Endodermal cell (in vitro differentiated cells): Measurements from ENCODE around the gene LUZP4. TPM values are rescaled to one million over a fixed set of nuclear protein-coding genes. Genes with fewer than 3 reads are reported as not detected.

Experiments
- DNase-seq: peaks from one replicate; pipeline ENCODE4 v3.0.0-alpha.2; 2017
- H3K27ac ChIP-seq: 2 replicates; pipeline ENCODE4 v1.5.1; 2013; ENCODE audit warnings: mild to moderate bottlenecking, low read depth, low read length, moderate library complexity
- H3K27me3 ChIP-seq: 2 replicates; pipeline ENCODE4 v1.6.1; 2013; ENCODE audit warnings: mild to moderate bottlenecking, low read length, moderate library complexity; ENCODE audit not compliant: insufficient read depth, control insufficient read depth, poor library complexity, severe bottlenecking
- H3K36me3 ChIP-seq: 2 replicates; pipeline ENCODE4 v1.7.0; 2013; ENCODE audit warnings: mild to moderate bottlenecking, low read length, moderate library complexity; ENCODE audit not compliant: control insufficient read depth, insufficient read depth
- H3K4me1 ChIP-seq: one replicate; pipeline ENCODE4 v1.7.0; 2013; ENCODE audit warnings: low read length; ENCODE audit not compliant: control insufficient read depth, insufficient read depth
- H3K4me3 ChIP-seq: 2 replicates; pipeline ENCODE4 v1.5.1; 2013; ENCODE audit warnings: mild to moderate bottlenecking, low read length, moderate library complexity
- H3K9ac ChIP-seq: 2 replicates; pipeline ENCODE4 v1.6.1; 2013; ENCODE audit warnings: mild to moderate bottlenecking, low read length, moderate library complexity; ENCODE audit not compliant: poor library complexity, severe bottlenecking; ENCODE audit errors: extremely low read depth
- H3K9me3 ChIP-seq: 2 replicates; pipeline ENCODE4 v1.6.1; 2013; ENCODE audit warnings: mild to moderate bottlenecking, low read length, moderate library complexity; ENCODE audit not compliant: control insufficient read depth
- H3K27ac Mint-ChIP-seq: 2 replicates; pipeline ENCODE4 v1.8.0; 2020; ENCODE audit warnings: mixed read lengths
- H3K27me3 Mint-ChIP-seq: 2 replicates; pipeline ENCODE4 v1.8.0; 2021; ENCODE audit warnings: mild to moderate bottlenecking, mixed read lengths; ENCODE audit not compliant: insufficient read depth
- H3K36me3 Mint-ChIP-seq: 2 replicates; pipeline ENCODE4 v1.8.0; 2020; ENCODE audit warnings: low read depth, mixed read lengths
- H3K4me1 Mint-ChIP-seq: 2 replicates; pipeline ENCODE4 v1.8.0; 2020; ENCODE audit warnings: mixed read lengths
- H3K4me3 Mint-ChIP-seq: 2 replicates; pipeline ENCODE4 v1.8.0; 2020; ENCODE audit warnings: mild to moderate bottlenecking, moderate library complexity, mixed read lengths
- H3K9me3 Mint-ChIP-seq: 2 replicates; pipeline ENCODE4 v1.8.0; 2020; ENCODE audit warnings: mild to moderate bottlenecking, mixed read lengths
- CTCF ChIP-seq: fragments of 200-600 bp; sonication (generic); conservative IDR thresholded peaks from 2 replicates; pipeline ENCODE4 v1.5.0; 2021; ENCODE audit warnings: antibody characterized with exemption, mild to moderate bottlenecking
- WGBS, 2 experiments: methylation state at CpG; one replicate each; pipeline versions ENCODE4 v1.1.5 to v1.1.7; 2013; ENCODE audit warnings: missing lambda C conversion rate in 2 of 2, mixed read lengths in 1 of 2; ENCODE audit not compliant: insufficient coverage in 1 of 2, insufficient read length in 1 of 2; 5-methylcytosine and 5-hydroxymethylcytosine counted together
- long read RNA-seq, 4 experiments: library from polyadenylated mRNA in 2 of 4; library from RNA in 1 of 4; library from capped mRNA in 1 of 4; stranded (forward) in 3 of 4; unstranded in 1 of 4; transcript quantifications; one replicate each; pipeline ENCODE4 v2.0.0, GENCODE V29; 2020 to 2021; ENCODE audit warnings: inconsistent platforms in 1 of 4
- polyA plus RNA-seq, 2 experiments: library from polyadenylated mRNA; stranded (reverse); fragments of 50-300 nt; gene quantifications; one replicate each; pipeline ENCODE4 v1.2.3, GENCODE V29; 2013
- total RNA-seq, 2 donors: library from RNA; stranded (reverse); fragmentation: NEBNext Ultra II Directional in 1 of 2; extraction: Animal tissue kit (Norgen Biotek cat#: 25700) in 1 of 2; gene quantifications; 2 replicates in 1 of 2; 3 replicates in 1 of 2; pipeline ENCODE4 v1.2.1, GENCODE V29; 2021

The LUZP4 gene
- not detected for total RNA-seq
- polyA plus RNA-seq (2013, experiment 1 of 2), result not detected
- polyA plus RNA-seq (2013, experiment 2 of 2), result not detected
- long read RNA-seq, experiment 1, result 0 reads
- long read RNA-seq, experiment 2, result 0 reads
- long read RNA-seq, experiment 3, result 0 reads
- long read RNA-seq, experiment 4, result 0 reads

- Mint-ChIP-seq H3K9me3 (peaks cover 8% of the 10 kb centered on the region), H3K36me3 (no peaks in the 10 kb centered on the region), H3K27ac (no peak within 1 kb of the TSS), H3K4me1 (peaks cover 7% of the 10 kb centered on the region), H3K4me3 (no peak within 1 kb of the TSS), H3K27me3 (peaks cover 2% of the 10 kb centered on the region)
- no peak for TF ChIP-seq CTCF
- H3K36me3 ChIP-seq, result no peaks in the 10 kb centered on the region
- H3K27me3 ChIP-seq, result no peaks in the 10 kb centered on the region
- H3K9ac ChIP-seq, result no peak within 1 kb of the TSS
- H3K27ac ChIP-seq, result no peak within 1 kb of the TSS
- 96 to 100% methylated on average over 1 to 16 of the region's 17 CpGs for WGBS, 2 experiments
- H3K4me1 ChIP-seq, result no peaks in the 10 kb centered on the region
- no peak for DNase-seq
- H3K9me3 ChIP-seq, result no peaks in the 10 kb centered on the region
- no peak within 1 kb of the TSS for H3K4me3 ChIP-seq
These were observed at the start of gene LUZP4 for GRCh38 chrX:115289465-115289864. LUZP4 (plus strand) TSS chrX:115289715; CDS start chrX:115289760, 45 bp downstream.

GRCh38 chrX:115251458-115252233, 37.9 kb upstream of the LUZP4 start:
- WGBS, 2 experiments, result 92% methylated on average over 2 of the region's 2 CpGs; no CpG with 5 or more reads in 1 of the 2 experiments
- Histone ChIP-seq H3K36me3 (no peaks in the 10 kb centered on the region), H3K4me3 (no peak overlapping the region), H3K4me1 (no peaks in the 10 kb centered on the region), H3K9ac (no peak overlapping the region), H3K9me3 (no peaks in the 10 kb centered on the region), H3K27ac (no peak overlapping the region), H3K27me3 (no peaks in the 10 kb centered on the region)
- Mint-ChIP-seq H3K36me3 (no peaks in the 10 kb centered on the region), H3K27ac (no peak overlapping the region), H3K27me3 (no peaks in the 10 kb centered on the region), H3K4me3 (no peak overlapping the region), H3K9me3 (no peaks in the 10 kb centered on the region), H3K4me1 (peaks cover 19% of the 10 kb centered on the region)
- no peak for DNase-seq
- TF ChIP-seq CTCF, result no peak

GRCh38 chrX:115255003-115255402, 34.5 kb upstream of the LUZP4 start:
- Mint-ChIP-seq H3K36me3 (no peaks in the 10 kb centered on the region), H3K27ac (no peak overlapping the region), H3K9me3 (no peaks in the 10 kb centered on the region), H3K4me1 (peaks cover 12% of the 10 kb centered on the region), H3K27me3 (peaks cover 6% of the 10 kb centered on the region), H3K4me3 (no peak overlapping the region)
- Histone ChIP-seq H3K27me3 (no peaks in the 10 kb centered on the region), H3K36me3 (no peaks in the 10 kb centered on the region), H3K9ac (no peak overlapping the region), H3K4me1 (no peaks in the 10 kb centered on the region), H3K9me3 (no peaks in the 10 kb centered on the region), H3K4me3 (no peak overlapping the region), H3K27ac (no peak overlapping the region)
- no peak for DNase-seq
- TF ChIP-seq CTCF, result no peak
- WGBS, 2 experiments, result no CpG with 5 or more reads among the region's 2 CpGs
